CD14-positive monocyte (primary cell): Measurements from ENCODE around the gene BAHCC1. TPM values are rescaled to one million over a fixed set of nuclear protein-coding genes. Genes with fewer than 3 reads are reported as not detected.

Experiments used
- DNase-seq, 3 donors: peaks; one replicate each; pipeline ENCODE4 v3.0.0-alpha.2; 2011 to 2022
- H2AFZ ChIP-seq: 2 replicates; pipeline ENCODE4 v1.6.0; 2012; ENCODE audit warnings: mild to moderate bottlenecking, low read depth, low read length, inconsistent platforms; ENCODE audit not compliant: insufficient read depth, poor library complexity, severe bottlenecking
- H3K27ac ChIP-seq, 2 donors: 1 replicate in 1 of 2; 2 replicates in 1 of 2; pipeline ENCODE4 v1.5.1; 2012 to 2013; ENCODE audit warnings: low read length in 2 of 2, control low read depth in 1 of 2, inconsistent platforms in 1 of 2, low read depth in 1 of 2, mild to moderate bottlenecking in 1 of 2
- H3K27me3 ChIP-seq, 2 donors: one replicate each; pipeline versions ENCODE4 v1.6.0 to v1.6.1; 2011 to 2013; ENCODE audit warnings: low read length in 2 of 2; ENCODE audit not compliant: control insufficient read depth in 2 of 2, insufficient read depth in 2 of 2
- H3K36me3 ChIP-seq, 2 donors: replicated peaks in 1 of 2; 1 replicate in 1 of 2; 2 replicates in 1 of 2; pipeline versions ENCODE4 v1.5.1 to v1.6.1; 2012 to 2013; ENCODE audit warnings: low read length in 2 of 2, control low read depth in 1 of 2, inconsistent platforms in 1 of 2, mild to moderate bottlenecking in 1 of 2; ENCODE audit not compliant: insufficient read depth in 2 of 2, control insufficient read depth in 1 of 2
- H3K4me1 ChIP-seq, 2 donors: 1 replicate in 1 of 2; 2 replicates in 1 of 2; pipeline versions ENCODE4 v1.5.1 to v1.6.1; 2012 to 2013; ENCODE audit warnings: low read length in 2 of 2, control low read depth in 1 of 2, inconsistent platforms in 1 of 2, mild to moderate bottlenecking in 1 of 2, moderate library complexity in 1 of 2; ENCODE audit not compliant: insufficient read depth in 2 of 2, control insufficient read depth in 1 of 2
- H3K4me2 ChIP-seq: replicated peaks from 2 replicates; pipeline ENCODE3; 2012; ENCODE audit warnings: low read length, moderate library complexity, mild to moderate bottlenecking; ENCODE audit not compliant: poor library complexity, severe bottlenecking; ENCODE audit errors: extremely low read depth
- H3K4me3 ChIP-seq, 3 experiments: fragments of 200-600 bp in 1 of 3; sonication (generic) in 1 of 3; replicated peaks in 1 of 3; 1 replicate in 2 of 3; 2 replicates in 1 of 3; pipeline ENCODE4 v1.5.1; 2011 to 2013; ENCODE audit warnings: low read length in 3 of 3, mild to moderate bottlenecking in 3 of 3, control low read depth in 2 of 3, low read depth in 2 of 3, inconsistent platforms in 1 of 3, moderate library complexity in 1 of 3
- H3K79me2 ChIP-seq: 2 replicates; pipeline ENCODE4 v1.6.0; 2012; ENCODE audit warnings: mild to moderate bottlenecking, control low read depth, inconsistent platforms, low read length, moderate library complexity; ENCODE audit not compliant: insufficient read depth
- H3K9ac ChIP-seq: 2 replicates; pipeline ENCODE4 v1.6.0; 2017; ENCODE audit warnings: low read length, mild to moderate bottlenecking; ENCODE audit not compliant: insufficient read depth, poor library complexity, severe bottlenecking
- H3K9me3 ChIP-seq, 2 donors: replicated peaks in 1 of 2; 1 replicate in 1 of 2; 2 replicates in 1 of 2; pipeline versions ENCODE4 v1.5.1 to v1.6.1; 2012 to 2013; ENCODE audit warnings: low read length in 2 of 2, control low read depth in 1 of 2; ENCODE audit not compliant: control insufficient read depth in 1 of 2, insufficient read depth in 1 of 2
- H4K20me1 ChIP-seq: 2 replicates; pipeline ENCODE4 v1.6.0; 2012; ENCODE audit warnings: mild to moderate bottlenecking, low read length, control low read depth, moderate library complexity; ENCODE audit not compliant: insufficient read depth
- H3K27ac Mint-ChIP-seq, 7 donors: one replicate each; pipeline ENCODE4 v1.8.0; 2020; ENCODE audit warnings: mild to moderate bottlenecking in 7 of 7, mixed read lengths in 7 of 7, moderate library complexity in 6 of 7, inconsistent platforms in 2 of 7
- H3K27me3 Mint-ChIP-seq, 3 donors: one replicate each; pipeline ENCODE4 v1.8.0; 2021 to 2022; ENCODE audit warnings: low read depth in 3 of 3, mild to moderate bottlenecking in 3 of 3, mixed read lengths in 3 of 3, moderate library complexity in 3 of 3, inconsistent platforms in 1 of 3
- H3K36me3 Mint-ChIP-seq, 2 donors: one replicate each; pipeline ENCODE4 v1.8.0; 2020; ENCODE audit warnings: mixed read lengths in 2 of 2, inconsistent platforms in 1 of 2, mild to moderate bottlenecking in 1 of 2
- H3K4me1 Mint-ChIP-seq: one replicate; pipeline ENCODE4 v1.8.0; 2020; ENCODE audit warnings: mild to moderate bottlenecking, mixed read lengths
- H3K4me3 Mint-ChIP-seq, 2 donors: one replicate each; pipeline ENCODE4 v1.8.0; 2020; ENCODE audit warnings: mild to moderate bottlenecking in 2 of 2, mixed read lengths in 2 of 2, moderate library complexity in 1 of 2
- H3K9me3 Mint-ChIP-seq, 7 donors: one replicate each; pipeline ENCODE4 v1.8.0; 2020 to 2022; ENCODE audit warnings: mixed read lengths in 7 of 7, mild to moderate bottlenecking in 6 of 7, moderate library complexity in 6 of 7, inconsistent platforms in 2 of 7
- WGBS: methylation state at CpG from one replicate; pipeline ENCODE4 v1.1.5; 2013; ENCODE audit warnings: missing lambda C conversion rate; ENCODE audit not compliant: insufficient coverage; 5-methylcytosine and 5-hydroxymethylcytosine counted together
- intact Hi-C, 2 donors: fragments of 100-400 bp; cut with micrococcal nuclease; formaldehyde crosslinking; loops; one replicate each; pipeline versions ENCODE4 v1.15.0 to v1.15.1; 2023
- polyA plus RNA-seq, 3 donors: library from polyadenylated mRNA; depleted of rRNA in 1 of 3; unstranded in 2 of 3; stranded (reverse) in 1 of 3; fragments of 300-500 nt in 2 of 3; fragments of >200 nt in 1 of 3; fragmentation: Illumina TruSeq in 2 of 3; gene quantifications; 1 replicate in 2 of 3; 2 replicates in 1 of 3; pipeline ENCODE4 v1.2.3, GENCODE V29; 2012 to 2021
- TF ChIP-seq, protein P1 (sequence below): fragments of 200-600 bp; IDR thresholded peaks from one replicate; pipeline ENCODE4 v1.8.0; 2022; ENCODE audit warnings: antibody characterized with exemption, mild to moderate bottlenecking

BAHCC1 gene
- polyA plus RNA-seq, 3 donors, result 0.11 to 8.8 (median 0.27) TPM

DNA sequence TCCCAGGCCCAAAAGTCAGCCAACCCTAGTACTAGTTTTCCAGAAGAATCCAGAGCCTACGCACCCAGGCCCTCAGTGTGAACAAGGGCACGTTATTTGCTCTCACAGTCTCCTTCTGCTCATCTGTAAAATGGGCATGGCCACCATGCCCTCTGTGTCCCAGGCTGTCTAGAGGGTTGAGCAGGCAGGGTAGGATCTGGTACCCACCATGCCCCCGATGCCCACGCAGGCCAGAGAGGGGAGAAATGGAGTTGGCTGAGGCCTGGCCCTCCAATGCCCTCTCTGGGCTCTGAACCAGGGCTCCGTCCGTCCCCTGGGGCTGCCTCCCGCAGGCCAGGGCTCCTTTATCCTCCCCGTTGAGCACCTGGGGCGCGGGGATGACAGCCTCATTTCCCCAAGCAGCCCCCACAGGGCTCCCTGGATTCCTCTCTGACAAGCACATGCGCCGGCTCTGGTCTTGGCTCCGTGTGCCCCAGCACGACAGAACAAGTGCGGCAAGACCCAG is 9.1 kb upstream of the BAHCC1 start:
- Histone ChIP-seq H3K36me3 (peaks cover 0 to under 1% of the 10 kb centered on the region in 2 donors), H3K9ac (peak overlapping the region; percentile 84), H3K4me1 (peaks cover 20 to 46% of the 10 kb centered on the region in 2 donors), H3K4me2 (peak overlapping the region; percentile 63), H3K27me3 (peaks cover 0 to 12% of the 10 kb centered on the region in 2 donors), H3K27ac (peak overlapping the region in 1 of 2 donors; percentile 89), H3K9me3 (no peaks in the 10 kb centered on the region), H4K20me1 (peaks cover 18% of the 10 kb centered on the region), H2AFZ (peak overlapping the region; percentile 75), H3K79me2 (peaks cover 17% of the 10 kb centered on the region), H3K4me3 (peak overlapping the region; percentile 17 to 81 (median 57))
- intact Hi-C loops, result no loop called here
- Mint-ChIP-seq H3K27ac (peak overlapping the region in 1 of 7 donors; percentile 68), H3K27me3 (peaks cover 20 to 55% (median 26%) of the 10 kb centered on the region in 3 donors), H3K4me1 (peaks cover 27% of the 10 kb centered on the region), H3K9me3 (peaks cover 0 to 2% (median 0%) of the 10 kb centered on the region in 7 donors), H3K4me3 (peak overlapping the region; percentile 65 to 84), H3K36me3 (peaks cover 6% of the 10 kb centered on the region in 2 donors)
- 40% methylated on average over 15 of the region's 15 CpGs for WGBS
- DNase-seq, result no peak
- TF ChIP-seq, protein P1, sequence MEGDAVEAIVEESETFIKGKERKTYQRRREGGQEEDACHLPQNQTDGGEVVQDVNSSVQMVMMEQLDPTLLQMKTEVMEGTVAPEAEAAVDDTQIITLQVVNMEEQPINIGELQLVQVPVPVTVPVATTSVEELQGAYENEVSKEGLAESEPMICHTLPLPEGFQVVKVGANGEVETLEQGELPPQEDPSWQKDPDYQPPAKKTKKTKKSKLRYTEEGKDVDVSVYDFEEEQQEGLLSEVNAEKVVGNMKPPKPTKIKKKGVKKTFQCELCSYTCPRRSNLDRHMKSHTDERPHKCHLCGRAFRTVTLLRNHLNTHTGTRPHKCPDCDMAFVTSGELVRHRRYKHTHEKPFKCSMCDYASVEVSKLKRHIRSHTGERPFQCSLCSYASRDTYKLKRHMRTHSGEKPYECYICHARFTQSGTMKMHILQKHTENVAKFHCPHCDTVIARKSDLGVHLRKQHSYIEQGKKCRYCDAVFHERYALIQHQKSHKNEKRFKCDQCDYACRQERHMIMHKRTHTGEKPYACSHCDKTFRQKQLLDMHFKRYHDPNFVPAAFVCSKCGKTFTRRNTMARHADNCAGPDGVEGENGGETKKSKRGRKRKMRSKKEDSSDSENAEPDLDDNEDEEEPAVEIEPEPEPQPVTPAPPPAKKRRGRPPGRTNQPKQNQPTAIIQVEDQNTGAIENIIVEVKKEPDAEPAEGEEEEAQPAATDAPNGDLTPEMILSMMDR, result no peak

GRCh38 chr17:81386646-81387099 is 8.6 kb upstream of the BAHCC1 start:
- Histone ChIP-seq H3K36me3 (peaks cover 0 to 4% of the 10 kb centered on the region in 2 donors), H3K27ac (peak overlapping the region in 1 of 2 donors; percentile 89), H3K27me3 (peaks cover 0 to 12% of the 10 kb centered on the region in 2 donors), H3K9ac (peak overlapping the region; percentile 84), H3K9me3 (no peaks in the 10 kb centered on the region), H3K4me2 (peak overlapping the region; percentile 63), H3K4me1 (peaks cover 25 to 51% of the 10 kb centered on the region in 2 donors), H3K4me3 (peak overlapping the region; percentile 56 to 81 (median 57)), H3K79me2 (peaks cover 22% of the 10 kb centered on the region), H2AFZ (peak overlapping the region; percentile 75), H4K20me1 (peaks cover 23% of the 10 kb centered on the region)
- DNase-seq, result no peak
- Mint-ChIP-seq H3K9me3 (peaks cover 0 to 2% (median 0%) of the 10 kb centered on the region in 7 donors), H3K4me1 (peaks cover 32% of the 10 kb centered on the region), H3K27me3 (peaks cover 20 to 52% (median 22%) of the 10 kb centered on the region in 3 donors), H3K36me3 (peaks cover 9 to 10% of the 10 kb centered on the region in 2 donors), H3K27ac (peak overlapping the region in 2 of 7 donors; percentile 68 to 80), H3K4me3 (peak overlapping the region; percentile 65 to 84)
- intact Hi-C loops, result no loop called here
- TF ChIP-seq, protein P1, result no peak
- WGBS, result 0% methylated on average over 52 of the region's 60 CpGs
